A673 (cell line): ENCODE data around the gene SRRD. TPM values are rescaled to one million over a fixed set of nuclear protein-coding genes. Genes with fewer than 3 reads are reported as not detected.

ENCODE experiments used
- BruUV-seq: library from RNA; stranded (reverse); fragments of 400-500 nt; replicated peaks from 2 replicates; lab custom pipeline; 2021; lab: Mats Ljungman, UMichigan
- CTCF ChIA-PET: fragments of 300-600 bp; sonication (Branson Sonifier 250); formaldehyde crosslinking; loops from one replicate; lab custom pipeline; 2022; ENCODE audit warnings: antibody characterized with exemption; lab: Charles Lee
- POLR2A ChIA-PET: fragments of 300-600 bp; sonication (Branson Sonifier 250); formaldehyde crosslinking; loops from one replicate; lab custom pipeline; 2022; ENCODE audit warnings: antibody characterized with exemption; ENCODE audit not compliant: low non-redundant PET; lab: Charles Lee
- DNase-seq: peaks from one replicate; pipeline ENCODE4 v3.0.0-alpha.2; 2015; ENCODE audit warnings: low spot score
- H3K27ac ChIP-seq: fragments of 200-600 bp; sonication (generic); 2 replicates; pipeline ENCODE4 v1.5.1; 2016; ENCODE audit warnings: mixed run types, low read depth, mild to moderate bottlenecking, mixed read lengths, antibody characterized with exemption, low read length; ENCODE audit not compliant: poor library complexity, severe bottlenecking
- H3K27me3 ChIP-seq: fragments of 200-600 bp; sonication (generic); replicated peaks from 2 replicates; pipeline ENCODE4 v1.6.1; 2017; ENCODE audit warnings: mixed run types, low read depth, mild to moderate bottlenecking, mixed read lengths, antibody characterized with exemption, low read length; ENCODE audit not compliant: insufficient read depth, poor library complexity
- H3K36me3 ChIP-seq: fragments of 200-600 bp; sonication (generic); 2 replicates; pipeline ENCODE4 v1.6.1; 2016; ENCODE audit warnings: mixed run types, mild to moderate bottlenecking, mixed read lengths, antibody characterized with exemption, low read length; ENCODE audit not compliant: insufficient read depth, poor library complexity, severe bottlenecking
- H3K4me1 ChIP-seq: fragments of 200-600 bp; sonication (generic); 2 replicates; pipeline ENCODE4 v1.6.1; 2017; ENCODE audit warnings: mixed run types, mild to moderate bottlenecking, mixed read lengths, antibody characterized with exemption, low read length; ENCODE audit not compliant: insufficient read depth, poor library complexity, severe bottlenecking
- H3K4me3 ChIP-seq: fragments of 200-600 bp; sonication (generic); 2 replicates; pipeline ENCODE4 v1.5.1; 2016; ENCODE audit warnings: low read depth, mixed run types, mild to moderate bottlenecking, mixed read lengths, low read length; ENCODE audit not compliant: poor library complexity, severe bottlenecking
- H3K9me3 ChIP-seq: fragments of 200-600 bp; sonication (generic); 2 replicates; pipeline ENCODE4 v1.6.1; 2016; ENCODE audit warnings: mixed run types, low read depth, mild to moderate bottlenecking, mixed read lengths, antibody characterized with exemption, low read length; ENCODE audit not compliant: poor library complexity, severe bottlenecking
- CTCF ChIP-seq: fragments of 300-800, 200-600 bp; sonication (generic); conservative IDR thresholded peaks from 2 replicates; pipeline ENCODE4 v1.5.1; 2017; ENCODE audit warnings: low read depth, mild to moderate bottlenecking, antibody characterized with exemption, low read length, moderate library complexity, mixed read lengths
- EZH2 ChIP-seq: fragments of 200-600 bp; sonication (generic); IDR thresholded peaks from 2 replicates; pipeline ENCODE4 v1.6.1; 2017; ENCODE audit warnings: borderline replicate concordance, low read depth, mild to moderate bottlenecking, mixed read lengths, antibody characterized with exemption, low read length; ENCODE audit not compliant: poor library complexity, severe bottlenecking
- intact Hi-C: fragments of 100-400 bp; cut with micrococcal nuclease; formaldehyde crosslinking; loops from one replicate; pipeline ENCODE4 v1.10.0; 2022; ENCODE audit not compliant: unreplicated experiment
- total RNA-seq: library from RNA; stranded (reverse); gene quantifications from 2 replicates; pipeline ENCODE4 v1.2.3, GENCODE V29; 2021

SRRD gene
- total RNA-seq, 1 experiment from 2014 or later = 28.8 TPM

- Histone ChIP-seq H3K4me3 (no peak overlapping the region), H3K27ac (no peak overlapping the region), H3K27me3 (no peaks in the 10 kb centered on the region), H3K9me3 (no peaks in the 10 kb centered on the region), H3K4me1 (no peaks in the 10 kb centered on the region), H3K36me3 (peaks cover 78% of the 10 kb centered on the region)
- no TSS peak for BruUV-seq
- intact Hi-C loops = no loop called here
- no peak for DNase-seq
- ChIA-PET CTCF (no interaction called here), POLR2A (no interaction called here)
- TF ChIP-seq CTCF (no peak), EZH2 (no peak)
Observed at GRCh38 chr22:26496456-26496855, 12.8 kb downstream of the SRRD start.

- no peaks in the 10 kb centered on the region for H3K9me3 ChIP-seq
- no TSS peak for BruUV-seq
- no peak for DNase-seq
- no peaks in the 10 kb centered on the region for H3K27me3 ChIP-seq
- POLR2A ChIA-PET = no interaction called here
- TF ChIP-seq EZH2 (no peak), CTCF (no peak)
- H3K36me3 ChIP-seq = peaks cover 78% of the 10 kb centered on the region
- H3K4me3 ChIP-seq = no peak overlapping the region
- CTCF ChIA-PET = no interaction called here
- H3K27ac ChIP-seq = no peak overlapping the region
- intact Hi-C loops = no loop called here
- H3K4me1 ChIP-seq = no peaks in the 10 kb centered on the region
Observed at GRCh38 chr22:26499188-26499703, 15.6 kb downstream of the SRRD start.

- ChIA-PET POLR2A (no interaction called here), CTCF (interaction anchor here (0.5 to 0.6 kb wide), 2 partner anchors 67 to 73 kb away, joined by 3 read pairs; partner anchors contain the start of gene ASPHD2)
- Histone ChIP-seq H3K27ac (no peak overlapping the region), H3K27me3 (no peaks in the 10 kb centered on the region), H3K36me3 (peaks cover 75% of the 10 kb centered on the region), H3K9me3 (no peaks in the 10 kb centered on the region), H3K4me3 (no peak overlapping the region), H3K4me1 (no peaks in the 10 kb centered on the region)
- TF ChIP-seq EZH2 (no peak), CTCF (no peak)
- BruUV-seq = no TSS peak
- DNase-seq = no peak
- intact Hi-C loops = no loop called here
Observed at GRCh38 chr22:26501996-26502395, 18.3 kb downstream of the SRRD start.
